Measurements from ENCODE around the gene ITPR3. TPM values are rescaled to one million over a fixed set of nuclear protein-coding genes. Genes with fewer than 3 reads are reported as not detected.

Gene ITPR3
- total and polyA plus RNA-seq, 2 of the 13 experiments (the other 11 are each of a cell fraction or from before 2014, with no cell fraction given): 3.8 to 21.4 TPM

GRCh38 chr6:33610779-33611732 is 10.1 kb upstream of the ITPR3 start (continued):
- TF ChIP-seq MED8 (CRISPR knock-in tag; IDR thresholded peaks at IDR 0.05; ENCODE audit: insufficient replicate concordance): peak; percentile 50
- TF ChIP-seq THAP11 (CRISPR knock-in tag; IDR thresholded peaks at IDR 0.05): 0 out of 2 replicates have a peak, but pooled peaks have one; percentile 21
- 0 out of 2 replicates have a peak, but pooled peaks have one; percentile 7 for TF ChIP-seq TSC22D2 (CRISPR knock-in tag; IDR thresholded peaks at IDR 0.05; ENCODE audit: borderline replicate concordance)
- 0 out of 2 replicates have a peak, but pooled peaks have one; percentile 37 for TF ChIP-seq ZNF335 (CRISPR knock-in tag; IDR thresholded peaks at IDR 0.05)
- TF ChIP-seq CENPBD1 (CRISPR knock-in tag; IDR thresholded peaks at IDR 0.05; ENCODE audit: borderline replicate concordance, low read depth): no peak
- TF ChIP-seq ZNF558 (CRISPR knock-in tag; IDR thresholded peaks at IDR 0.05; ENCODE audit: borderline replicate concordance): no peak
- TF ChIP-seq MAX (IDR thresholded peaks at IDR 0.05): no peak
- no peak for TF ChIP-seq NFIC (IDR thresholded peaks at IDR 0.05; ENCODE audit: low read length)
- TF ChIP-seq ATF2 (CRISPR knock-in tag; IDR thresholded peaks at IDR 0.05): no peak
- peak; percentile 52; the same call in 1 of the 2 replicates for TF ChIP-seq KDM2A (CRISPR knock-in tag; IDR thresholded peaks at IDR 0.05; ENCODE audit: borderline replicate concordance, low read depth)
- TF ChIP-seq CREB1 (IDR thresholded peaks at IDR 0.05): peak; percentile 43; the same call in 1 of the 2 replicates
- TF ChIP-seq CREB1 (CRISPR knock-in tag; IDR thresholded peaks at IDR 0.05): 0 out of 2 replicates have a peak, but pooled peaks have one; percentile 30
- TF ChIP-seq KAT7 (CRISPR knock-in tag; IDR thresholded peaks at IDR 0.05; ENCODE audit: borderline replicate concordance): no peak
- TF ChIP-seq ZNF205 (CRISPR knock-in tag; IDR thresholded peaks at IDR 0.05): no peak
- TF ChIP-seq RXRB (CRISPR knock-in tag; IDR thresholded peaks at IDR 0.05; ENCODE audit: borderline replicate concordance): 0 out of 2 replicates have a peak, but pooled peaks have one; percentile 13
- TF ChIP-seq RBFOX2 (IDR thresholded peaks at IDR 0.05; ENCODE audit: low read depth, low read length): 0 out of 2 replicates have a peak, but pooled peaks have one; percentile 29
- no peak for TF ChIP-seq ZSCAN5A (CRISPR knock-in tag; IDR thresholded peaks at IDR 0.05; ENCODE audit: borderline replicate concordance)
- TF ChIP-seq AHDC1 (CRISPR knock-in tag; IDR thresholded peaks at IDR 0.05; ENCODE audit: borderline replicate concordance): no peak
- no peak for TF ChIP-seq ZNF549 (CRISPR knock-in tag; IDR thresholded peaks at IDR 0.05)

All from HepG2 (cell line).